Suppressor macrophage treated with lipopolysaccharide for 4 hours (primary cell): ENCODE data around the gene CENPV.
"Not testable (repeated sequence)": the region's sequence is repeated elsewhere in the genome, so short reads cannot be mapped to it uniquely, and the experiment has no call there.

Source experiments
- DNase-seq: peaks from one replicate; pipeline ENCODE4 v3.0.0-alpha.2; 2020

The CENPV gene

DNA sequence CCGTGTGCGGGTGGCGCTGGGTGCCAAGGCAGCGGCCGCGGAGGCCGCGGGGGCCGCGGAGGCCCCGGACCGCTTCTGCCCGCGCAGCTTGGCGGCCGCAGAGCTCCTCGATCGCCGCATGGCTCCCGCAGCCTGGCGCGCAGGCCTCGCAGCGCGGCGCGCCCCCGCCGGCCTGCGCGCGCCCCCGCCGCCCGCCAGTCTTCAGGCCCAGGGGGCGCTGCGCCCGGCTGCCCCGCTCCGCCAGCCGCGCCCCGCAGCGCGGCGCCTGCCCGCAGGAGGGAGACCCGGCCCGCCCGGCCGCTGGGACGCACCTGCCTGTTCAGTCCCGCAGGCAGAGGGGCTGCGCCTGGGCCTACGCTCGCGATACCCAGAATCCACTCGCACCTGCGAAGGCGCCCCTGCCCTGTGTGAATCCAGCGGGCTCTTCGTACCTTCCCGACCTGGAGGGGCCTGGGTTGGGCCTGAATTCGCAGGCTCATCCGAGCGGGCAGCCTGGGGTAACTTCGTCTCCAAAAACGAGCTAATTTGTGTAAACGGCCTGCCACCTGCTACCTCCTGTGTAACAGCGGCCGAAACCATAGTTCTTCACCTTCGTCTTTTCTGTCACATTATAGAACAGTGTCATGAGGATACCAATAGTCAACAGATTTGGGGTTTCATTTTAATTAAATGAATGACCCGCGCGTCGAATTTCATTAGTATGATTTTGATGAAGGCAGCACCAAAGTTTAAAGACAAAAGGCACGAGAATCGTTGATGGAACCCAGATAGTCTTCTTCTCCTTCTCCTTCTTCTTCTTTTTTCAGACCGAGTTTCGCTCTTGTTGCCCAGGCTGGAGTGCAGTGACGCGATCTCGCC lies at the start of gene CENPV:
CENPV (minus strand) TSS at position 153 of the 858 bp plus-strand sequence; CDS start at position 120, 33 bp downstream.
- DNase-seq: peak; percentile 57

DNA sequence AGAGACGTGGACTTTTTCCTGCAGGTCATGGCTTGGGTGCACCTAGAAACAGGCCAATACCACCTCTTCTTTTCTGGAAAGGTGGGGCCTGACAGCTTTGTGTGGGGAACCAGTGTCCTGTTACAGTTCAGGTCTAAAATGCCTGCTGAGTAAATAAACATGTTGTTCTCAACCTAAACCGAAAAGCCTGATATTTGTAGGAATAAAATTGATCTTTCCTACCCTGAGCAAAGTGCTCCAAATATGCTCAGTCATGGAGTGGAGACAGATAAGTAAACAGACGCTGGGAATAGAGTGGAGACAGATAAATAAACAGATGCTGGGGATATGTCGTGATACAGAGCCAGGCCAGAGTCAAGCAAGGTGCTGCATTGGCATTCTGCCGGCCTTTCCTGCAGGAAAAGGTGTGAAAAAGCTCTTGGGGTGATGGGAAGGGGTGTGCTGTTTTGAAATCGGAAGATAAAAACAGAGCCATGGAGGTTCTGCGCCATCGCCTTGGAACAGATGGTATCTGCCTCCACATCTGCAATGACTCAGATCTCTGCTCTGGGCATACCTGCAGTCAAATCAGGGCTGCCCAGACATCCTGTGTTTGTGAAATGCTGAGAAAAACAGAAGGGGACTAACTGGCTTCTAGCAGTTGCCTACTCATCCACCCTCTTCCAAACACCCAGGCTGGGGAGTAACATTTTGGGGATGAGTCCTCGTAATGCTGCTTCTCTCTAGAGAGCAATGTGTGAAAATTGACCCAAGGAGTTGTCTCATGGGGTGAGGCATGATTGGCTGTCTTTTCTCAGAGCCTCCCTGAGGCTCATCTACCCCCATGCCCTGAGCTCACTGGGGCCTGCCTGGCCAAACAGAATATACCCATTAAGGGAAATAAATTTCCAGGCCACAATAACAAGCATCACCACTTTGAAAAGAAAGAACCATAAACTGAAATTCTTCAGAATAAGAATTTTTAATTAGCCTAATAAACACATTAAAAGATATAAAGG lies 45.3 kb upstream of the CENPV start:
- no peak for DNase-seq

DNA sequence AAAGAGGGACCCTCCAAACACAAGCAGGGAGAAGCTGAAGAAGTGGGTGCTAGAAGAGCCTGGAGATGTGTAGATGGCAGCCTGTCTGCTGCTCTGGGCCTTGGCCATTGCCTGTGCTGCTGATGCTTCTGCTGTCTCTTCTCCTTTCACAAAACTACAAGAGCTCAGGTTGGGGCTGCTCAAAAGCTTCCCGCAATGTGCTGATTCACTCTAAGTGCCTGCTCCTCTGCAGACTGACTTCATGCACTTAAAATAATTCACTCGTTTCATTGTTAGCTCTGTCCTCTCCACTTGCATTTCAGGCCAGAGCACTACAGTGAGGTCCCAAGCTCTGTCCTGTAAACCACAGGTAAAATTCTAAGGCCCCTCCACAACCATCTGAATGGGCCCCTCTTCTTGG lies 43.4 kb upstream of the CENPV start:
- not testable (repeated sequence) for DNase-seq

DNA sequence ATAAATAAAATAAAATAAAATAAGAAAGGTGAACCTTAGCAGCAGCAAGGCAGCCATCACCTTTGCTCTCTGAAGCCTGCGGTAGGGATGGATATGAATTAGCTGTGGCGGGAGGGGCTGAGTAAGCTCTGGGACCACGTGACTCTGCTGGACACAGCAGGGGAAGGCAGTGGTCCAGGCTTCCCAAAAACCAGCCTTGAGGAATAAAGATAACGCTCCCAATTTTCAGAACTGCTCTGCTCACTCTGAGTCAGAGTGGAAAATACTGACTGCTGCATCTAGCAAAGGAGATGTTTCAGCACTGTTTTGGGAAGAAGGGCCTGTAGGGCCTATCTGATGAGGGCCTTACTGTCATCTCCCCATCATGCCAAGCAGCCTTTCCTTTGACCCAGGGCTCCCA lies 42.6 kb upstream of the CENPV start:
- not testable (repeated sequence) for DNase-seq

DNA sequence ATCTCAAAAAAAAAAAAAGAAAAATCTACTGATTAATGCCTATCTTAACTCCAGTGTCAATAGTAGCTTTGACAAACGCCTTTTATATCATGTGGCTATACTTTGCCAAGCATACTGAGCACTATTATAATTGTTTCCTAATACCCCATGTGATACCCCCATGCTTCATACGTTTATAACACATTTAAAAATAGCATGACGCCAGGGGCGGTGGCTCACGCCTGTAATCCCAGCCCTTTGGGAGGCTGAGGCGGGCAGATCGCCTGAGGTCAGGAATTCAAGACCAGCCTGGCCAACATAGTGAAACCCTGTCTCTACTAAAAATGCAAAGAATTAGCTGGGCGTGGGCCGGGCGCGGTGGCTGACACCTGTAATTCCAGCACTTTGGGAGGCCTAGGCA lies 39.2 kb upstream of the CENPV start:
- not testable (repeated sequence) for DNase-seq

- no peak for DNase-seq
Measured at GRCh38 chr17:16391451-16391850, 38.2 kb upstream of the CENPV start.

DNA sequence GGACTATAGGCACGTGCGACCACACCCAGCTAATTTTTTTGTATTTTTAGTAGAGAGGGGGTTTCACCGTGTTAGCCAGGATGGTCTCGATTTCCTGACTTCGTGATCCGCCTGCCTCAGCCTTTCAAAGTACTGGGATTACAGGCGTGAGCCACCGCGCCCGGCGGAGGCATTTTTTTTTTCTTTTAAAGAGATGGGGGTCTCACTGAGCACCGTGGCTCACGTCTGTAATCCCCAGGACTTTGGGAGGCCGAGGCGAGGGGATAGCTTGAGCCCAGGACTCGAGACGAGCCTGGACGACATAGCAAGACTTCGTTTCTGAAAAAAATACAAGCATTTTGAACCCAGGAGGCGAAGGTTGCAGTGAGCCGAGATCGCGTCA lies 32.8 kb upstream of the CENPV start:
- DNase-seq: not testable (repeated sequence)

DNA sequence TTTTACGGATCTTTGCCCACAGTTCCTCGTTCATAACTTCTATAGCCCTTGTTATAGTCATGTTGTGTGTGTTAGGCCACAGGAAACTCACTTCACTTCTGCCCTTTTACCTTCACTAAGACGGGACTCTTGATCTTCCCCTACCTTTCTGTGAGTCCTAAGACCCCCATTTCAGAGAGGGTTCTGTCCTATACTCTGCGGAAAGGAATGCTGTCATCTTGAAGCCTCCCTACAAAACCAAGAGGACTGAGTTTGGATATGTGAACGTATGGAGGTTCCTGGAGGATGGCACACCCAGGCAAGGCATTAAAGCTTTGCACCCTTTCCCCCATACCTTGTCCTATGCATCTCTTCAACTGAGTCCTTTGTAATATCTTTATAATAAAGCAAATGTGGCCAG lies 31.3 kb upstream of the CENPV start:
- no peak for DNase-seq

GRCh38 chr17:16383772-16384287 lies 30.6 kb upstream of the CENPV start:
- DNase-seq: no peak

DNA sequence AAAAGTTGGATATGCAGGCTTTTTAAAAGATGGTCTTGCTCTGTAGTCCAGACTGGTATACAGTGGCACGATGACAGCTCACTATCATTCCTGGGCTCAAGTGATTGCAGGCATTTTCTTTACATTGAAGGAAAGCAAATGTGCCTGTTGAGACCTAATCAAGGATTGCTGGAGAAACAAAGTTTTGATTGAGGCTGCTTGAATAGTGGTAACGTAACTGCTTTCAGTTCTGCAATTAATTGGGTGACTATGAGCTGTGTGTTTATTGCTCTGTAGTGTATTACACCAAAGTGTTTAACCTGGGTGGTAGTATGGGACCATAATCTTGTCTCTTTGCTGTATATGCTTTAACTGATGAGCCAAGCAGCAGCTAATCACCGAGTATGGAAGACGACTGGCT lies 29.9 kb upstream of the CENPV start:
- DNase-seq: peak; percentile 42

GRCh38 chr17:16381496-16381820 lies 28.2 kb upstream of the CENPV start:
- DNase-seq: peak; percentile 78

DNA sequence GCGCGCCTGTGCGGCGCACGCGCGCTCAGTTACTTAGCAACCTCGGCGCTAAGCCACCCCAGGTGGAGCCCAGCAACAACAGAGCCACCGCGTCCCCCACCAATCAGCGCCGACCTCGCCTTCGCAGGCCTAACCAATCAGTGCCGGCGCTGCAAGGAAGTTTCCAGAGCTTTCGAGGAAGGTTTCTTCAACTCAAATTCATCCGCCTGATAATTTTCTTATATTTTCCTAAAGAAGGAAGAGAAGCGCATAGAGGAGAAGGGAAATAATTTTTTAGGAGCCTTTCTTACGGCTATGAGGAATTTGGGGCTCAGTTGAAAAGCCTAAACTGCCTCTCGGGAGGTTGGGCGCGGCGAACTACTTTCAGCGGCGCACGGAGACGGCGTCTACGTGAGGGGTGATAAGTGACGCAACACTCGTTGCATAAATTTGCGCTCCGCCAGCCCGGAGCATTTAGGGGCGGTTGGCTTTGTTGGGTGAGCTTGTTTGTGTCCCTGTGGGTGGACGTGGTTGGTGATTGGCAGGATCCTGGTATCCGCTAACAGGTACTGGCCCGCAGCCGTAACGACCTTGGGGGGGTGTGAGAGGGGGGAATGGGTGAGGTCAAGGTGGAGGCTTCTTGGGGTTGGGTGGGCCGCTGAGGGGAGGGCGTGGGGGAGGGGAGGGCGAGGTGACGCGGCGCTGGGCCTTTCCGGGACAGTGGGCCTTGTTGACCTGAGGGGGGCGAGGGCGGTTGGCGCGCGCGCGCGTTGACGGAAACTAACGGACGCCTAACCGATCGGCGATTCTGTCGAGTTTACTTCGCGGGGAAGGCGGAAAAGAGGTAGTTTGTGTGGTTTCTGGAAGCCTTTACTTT lies 27.6 kb upstream of the CENPV start, which contains the start of gene UBB:
UBB (plus strand) TSS at position 452 of the 856 bp plus-strand sequence. CDS start 817 bp downstream, outside the sequence.
- peak; percentile 97 for DNase-seq

DNA sequence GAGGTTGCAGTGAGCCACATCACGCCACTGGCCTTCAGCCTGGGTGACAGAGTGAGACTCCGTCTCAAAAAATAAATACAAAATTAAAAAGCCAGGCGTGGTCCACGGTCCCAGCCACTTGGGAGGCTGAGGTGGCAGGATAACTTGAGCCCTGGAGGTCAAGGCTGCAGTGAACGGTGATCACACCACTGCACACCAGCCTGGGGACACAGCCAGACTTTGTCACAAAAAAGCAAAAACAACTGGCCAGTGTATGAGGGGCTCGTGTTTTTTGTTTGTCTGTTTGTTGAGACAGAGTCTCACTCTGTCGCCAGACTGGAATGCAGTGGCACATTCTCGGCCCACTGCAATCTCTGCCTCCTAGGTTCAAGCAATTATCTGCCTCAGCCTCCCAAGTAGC lies 26.4 kb upstream of the CENPV start:
- no peak for DNase-seq

DNA sequence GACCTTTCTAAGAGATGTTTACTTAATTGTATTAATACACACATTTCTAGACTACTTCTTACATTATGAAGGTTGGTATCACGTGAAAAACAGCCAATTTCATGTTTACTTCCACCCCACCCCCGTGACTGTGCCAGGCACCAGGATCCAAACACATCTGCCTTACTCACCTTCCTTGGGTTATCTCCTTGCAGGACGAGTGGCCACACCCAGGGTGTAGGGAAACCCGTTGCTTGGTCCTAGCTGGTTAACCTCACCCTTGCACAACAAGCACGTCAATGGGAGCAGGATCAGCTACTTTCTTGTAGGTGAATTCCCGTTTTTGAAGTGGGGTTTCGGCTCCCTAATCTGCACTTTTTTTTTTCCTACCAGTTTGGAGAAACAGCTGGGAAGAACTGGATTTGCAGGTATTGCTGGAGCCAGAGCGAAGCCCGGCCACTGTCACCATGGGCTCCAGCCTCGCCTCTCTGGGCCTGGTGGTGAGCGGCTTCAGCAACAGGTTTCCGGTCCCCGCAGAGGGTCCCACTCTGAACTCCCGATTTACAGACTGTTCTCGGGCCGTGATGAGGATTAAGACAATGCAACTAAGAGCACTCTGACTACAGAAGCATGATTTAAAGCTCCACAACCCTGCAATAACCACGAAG lies 25.5 kb upstream of the CENPV start:
- no peak for DNase-seq

DNA sequence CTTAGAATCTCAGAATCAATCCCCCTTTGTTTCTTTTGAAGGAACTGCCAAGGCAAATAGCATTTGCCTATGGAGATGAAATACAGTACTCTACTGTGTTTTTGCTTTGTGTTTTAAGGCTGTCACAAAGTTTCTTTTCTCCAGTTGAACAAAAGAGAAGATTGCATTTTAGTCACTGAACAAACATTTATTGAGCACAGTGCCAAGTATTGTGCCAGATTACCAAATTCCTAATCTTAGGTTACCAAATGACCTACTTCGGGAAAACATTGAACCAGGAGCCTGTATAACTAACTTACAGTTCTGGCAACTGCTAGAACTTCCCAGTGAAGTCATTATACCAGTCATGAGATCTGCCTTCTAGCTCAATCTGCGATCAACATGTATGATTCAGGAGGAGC lies 24.7 kb upstream of the CENPV start:
- DNase-seq: no peak

- peak; percentile 46 for DNase-seq
Measured at GRCh38 chr17:16374146-16374938, 21.1 kb upstream of the CENPV start.

GRCh38 chr17:16371742-16372141 lies 18.5 kb upstream of the CENPV start:
- DNase-seq: peak; percentile 61

GRCh38 chr17:16364625-16365024 lies 11.4 kb upstream of the CENPV start:
- no peak for DNase-seq

GRCh38 chr17:16363749-16364536 lies 10.7 kb upstream of the CENPV start:
- peak; percentile 86 for DNase-seq

GRCh38 chr17:16361874-16362273 lies 8.6 kb upstream of the CENPV start:
- DNase-seq: no peak
